ENCODE results near the gene PEG3. TPM values are rescaled to one million over a fixed set of nuclear protein-coding genes. Genes with fewer than 3 reads are reported as not detected.

Gene PEG3
- total RNA-seq, 1 donor from 2014 or later, result not detected

- Mint-ChIP-seq H3K27me3 (no peaks in the 10 kb centered on the region), H3K27ac (no peak overlapping the region), H3K4me3 (no peak overlapping the region), H3K36me3 (no peaks in the 10 kb centered on the region), H3K4me1 (ENCODE audit: unreplicated experiment) (no peaks in the 10 kb centered on the region), H3K9me3 (peaks cover 11% of the 10 kb centered on the region)
- no peak for DNase-seq (ENCODE audit: extremely low spot score, unreplicated experiment)
- no peak for TF ChIP-seq CTCF (conservative IDR thresholded peaks at IDR 0.05)
Observed at GRCh38 chr19:56875717-56876116, 35.2 kb upstream of the PEG3 start.

GRCh38 chr19:56874530-56874929 is 34.0 kb upstream of the PEG3 start:
- TF ChIP-seq CTCF (conservative IDR thresholded peaks at IDR 0.05), result no peak
- Mint-ChIP-seq H3K4me1 (ENCODE audit: unreplicated experiment) (no peaks in the 10 kb centered on the region), H3K27ac (no peak overlapping the region), H3K27me3 (no peaks in the 10 kb centered on the region), H3K36me3 (no peaks in the 10 kb centered on the region), H3K9me3 (peaks cover 9% of the 10 kb centered on the region), H3K4me3 (no peak overlapping the region)
- no peak for DNase-seq (ENCODE audit: extremely low spot score, unreplicated experiment)

GRCh38 chr19:56873493-56873892 is 33.0 kb upstream of the PEG3 start:
- Mint-ChIP-seq H3K9me3 (peaks cover 9% of the 10 kb centered on the region), H3K4me3 (no peak overlapping the region), H3K4me1 (ENCODE audit: unreplicated experiment) (no peaks in the 10 kb centered on the region), H3K36me3 (no peaks in the 10 kb centered on the region), H3K27me3 (no peaks in the 10 kb centered on the region), H3K27ac (no peak overlapping the region)
- DNase-seq (ENCODE audit: extremely low spot score, unreplicated experiment), result no peak
- TF ChIP-seq CTCF (conservative IDR thresholded peaks at IDR 0.05), result no peak

GRCh38 chr19:56869886-56870285 is 29.4 kb upstream of the PEG3 start:
- H3K4me3 Mint-ChIP-seq, result no peak overlapping the region
- no peak for TF ChIP-seq CTCF (conservative IDR thresholded peaks at IDR 0.05)

GRCh38 chr19:56868446-56868845 is 27.9 kb upstream of the PEG3 start:
- H3K4me1 Mint-ChIP-seq (ENCODE audit: unreplicated experiment), result no peaks in the 10 kb centered on the region
- H3K27me3 Mint-ChIP-seq, result no peaks in the 10 kb centered on the region
- no peak overlapping the region for H3K27ac Mint-ChIP-seq
- TF ChIP-seq CTCF (conservative IDR thresholded peaks at IDR 0.05), result no peak
- peaks cover 17% of the 10 kb centered on the region for H3K9me3 Mint-ChIP-seq
- no peak for DNase-seq (ENCODE audit: extremely low spot score, unreplicated experiment)
- no peak overlapping the region for H3K4me3 Mint-ChIP-seq
- H3K36me3 Mint-ChIP-seq, result no peaks in the 10 kb centered on the region

More at GRCh38 chr19:56869886-56870285, 29.4 kb upstream of the PEG3 start:
- Mint-ChIP-seq H3K36me3 (no peaks in the 10 kb centered on the region), H3K4me1 (ENCODE audit: unreplicated experiment) (no peaks in the 10 kb centered on the region), H3K27ac (no peak overlapping the region), H3K9me3 (peaks cover 17% of the 10 kb centered on the region), H3K27me3 (no peaks in the 10 kb centered on the region)
- DNase-seq (ENCODE audit: extremely low spot score, unreplicated experiment), result no peak

GRCh38 chr19:56866538-56866937 is 26.0 kb upstream of the PEG3 start:
- peaks cover 12% of the 10 kb centered on the region for H3K9me3 Mint-ChIP-seq
- H3K27ac Mint-ChIP-seq, result no peak overlapping the region
- H3K36me3 Mint-ChIP-seq, result no peaks in the 10 kb centered on the region
- no peaks in the 10 kb centered on the region for H3K27me3 Mint-ChIP-seq
- no peak for DNase-seq (ENCODE audit: extremely low spot score, unreplicated experiment)
- no peaks in the 10 kb centered on the region for H3K4me1 Mint-ChIP-seq (ENCODE audit: unreplicated experiment)
- TF ChIP-seq CTCF (conservative IDR thresholded peaks at IDR 0.05), result no peak
- no peak overlapping the region for H3K4me3 Mint-ChIP-seq
